Ishikawa (cell line): ENCODE results near the gene ADPRH.

Experiments used
- CEBPB ChIP-seq: IDR thresholded peaks from 2 replicates; pipeline ENCODE4 v1.6.1; 2012
- CREB1 ChIP-seq: IDR thresholded peaks from 2 replicates; pipeline ENCODE4 v1.6.1; 2012; ENCODE audit warnings: low read depth
- EGR1 ChIP-seq: IDR thresholded peaks from 2 replicates; pipeline ENCODE4 v1.6.1; 2012
- EP300 ChIP-seq: IDR thresholded peaks from 2 replicates; pipeline ENCODE4 v1.6.1; 2012; ENCODE audit warnings: borderline replicate concordance
- FOXM1 ChIP-seq: IDR thresholded peaks from 2 replicates; pipeline ENCODE4 v1.6.1; 2012; ENCODE audit warnings: low read depth, borderline replicate concordance
- MAX ChIP-seq: IDR thresholded peaks from 2 replicates; pipeline ENCODE4 v1.6.1; 2012
- NFIC ChIP-seq: IDR thresholded peaks from 2 replicates; pipeline ENCODE4 v1.6.1; 2012
- RAD21 ChIP-seq: IDR thresholded peaks from 2 replicates; pipeline ENCODE4 v1.6.1; 2012; ENCODE audit warnings: low read depth
- TAF1 ChIP-seq: IDR thresholded peaks from 2 replicates; pipeline ENCODE4 v1.6.1; 2012; ENCODE audit warnings: low read depth, mild to moderate bottlenecking
- TCF12 ChIP-seq: IDR thresholded peaks from 2 replicates; pipeline ENCODE4 v1.6.1; 2012; ENCODE audit warnings: low read depth
- TEAD4 ChIP-seq: IDR thresholded peaks from 2 replicates; pipeline ENCODE4 v1.6.1; 2012
- YY1 ChIP-seq: IDR thresholded peaks from 2 replicates; pipeline ENCODE4 v1.6.1; 2012; ENCODE audit warnings: low read depth
- ZBTB7A ChIP-seq: IDR thresholded peaks from 2 replicates; pipeline ENCODE4 v1.6.1; 2012; ENCODE audit warnings: low read depth
- TF ChIP-seq, protein P1 (sequence below): IDR thresholded peaks from 2 replicates; pipeline ENCODE4 v1.6.1; 2012
- TF ChIP-seq, protein P2 (sequence below): IDR thresholded peaks from 2 replicates; pipeline ENCODE4 v1.6.1; 2012; ENCODE audit warnings: low read depth, mild to moderate bottlenecking

The ADPRH gene

GRCh38 chr3:119613872-119614271 lies 34.6 kb downstream of the ADPRH start:
- TF ChIP-seq ZBTB7A (no peak), EP300 (no peak), NFIC (no peak), FOXM1 (no peak), EGR1 (no peak), MAX (no peak), CEBPB (no peak), YY1 (no peak), CREB1 (no peak), TEAD4 (no peak)
- TF ChIP-seq, protein P1, sequence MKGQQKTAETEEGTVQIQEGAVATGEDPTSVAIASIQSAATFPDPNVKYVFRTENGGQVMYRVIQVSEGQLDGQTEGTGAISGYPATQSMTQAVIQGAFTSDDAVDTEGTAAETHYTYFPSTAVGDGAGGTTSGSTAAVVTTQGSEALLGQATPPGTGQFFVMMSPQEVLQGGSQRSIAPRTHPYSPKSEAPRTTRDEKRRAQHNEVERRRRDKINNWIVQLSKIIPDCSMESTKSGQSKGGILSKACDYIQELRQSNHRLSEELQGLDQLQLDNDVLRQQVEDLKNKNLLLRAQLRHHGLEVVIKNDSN: no peak
- TF ChIP-seq, protein P2, sequence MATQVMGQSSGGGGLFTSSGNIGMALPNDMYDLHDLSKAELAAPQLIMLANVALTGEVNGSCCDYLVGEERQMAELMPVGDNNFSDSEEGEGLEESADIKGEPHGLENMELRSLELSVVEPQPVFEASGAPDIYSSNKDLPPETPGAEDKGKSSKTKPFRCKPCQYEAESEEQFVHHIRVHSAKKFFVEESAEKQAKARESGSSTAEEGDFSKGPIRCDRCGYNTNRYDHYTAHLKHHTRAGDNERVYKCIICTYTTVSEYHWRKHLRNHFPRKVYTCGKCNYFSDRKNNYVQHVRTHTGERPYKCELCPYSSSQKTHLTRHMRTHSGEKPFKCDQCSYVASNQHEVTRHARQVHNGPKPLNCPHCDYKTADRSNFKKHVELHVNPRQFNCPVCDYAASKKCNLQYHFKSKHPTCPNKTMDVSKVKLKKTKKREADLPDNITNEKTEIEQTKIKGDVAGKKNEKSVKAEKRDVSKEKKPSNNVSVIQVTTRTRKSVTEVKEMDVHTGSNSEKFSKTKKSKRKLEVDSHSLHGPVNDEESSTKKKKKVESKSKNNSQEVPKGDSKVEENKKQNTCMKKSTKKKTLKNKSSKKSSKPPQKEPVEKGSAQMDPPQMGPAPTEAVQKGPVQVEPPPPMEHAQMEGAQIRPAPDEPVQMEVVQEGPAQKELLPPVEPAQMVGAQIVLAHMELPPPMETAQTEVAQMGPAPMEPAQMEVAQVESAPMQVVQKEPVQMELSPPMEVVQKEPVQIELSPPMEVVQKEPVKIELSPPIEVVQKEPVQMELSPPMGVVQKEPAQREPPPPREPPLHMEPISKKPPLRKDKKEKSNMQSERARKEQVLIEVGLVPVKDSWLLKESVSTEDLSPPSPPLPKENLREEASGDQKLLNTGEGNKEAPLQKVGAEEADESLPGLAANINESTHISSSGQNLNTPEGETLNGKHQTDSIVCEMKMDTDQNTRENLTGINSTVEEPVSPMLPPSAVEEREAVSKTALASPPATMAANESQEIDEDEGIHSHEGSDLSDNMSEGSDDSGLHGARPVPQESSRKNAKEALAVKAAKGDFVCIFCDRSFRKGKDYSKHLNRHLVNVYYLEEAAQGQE: no peak

DNA sequence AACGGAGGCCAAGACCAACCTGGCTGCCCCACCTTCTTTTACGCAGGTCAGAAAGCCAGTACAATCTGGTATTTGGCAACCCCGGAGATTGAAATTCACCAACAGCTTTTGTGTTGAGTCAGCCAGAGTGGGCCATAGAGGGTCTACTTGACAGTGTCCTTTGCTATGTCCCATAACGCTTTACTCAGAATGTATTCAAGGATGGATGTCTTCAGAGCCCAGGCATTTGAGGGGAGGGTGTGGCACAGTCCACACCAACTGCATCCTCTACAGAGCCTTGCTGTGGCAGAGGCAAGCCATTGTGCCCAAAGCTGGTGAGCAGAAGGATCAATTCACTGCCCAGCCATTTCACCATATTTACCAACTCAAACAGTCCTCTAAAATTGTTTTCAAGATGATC lies 36.8 kb downstream of the ADPRH start:
- TF ChIP-seq EGR1: no peak
- TF ChIP-seq CREB1: no peak
- no peak for TF ChIP-seq CEBPB
- TF ChIP-seq ZBTB7A: no peak
- TF ChIP-seq, protein P1: no peak

- TF ChIP-seq FOXM1 (no peak), TCF12 (no peak), ZBTB7A (no peak), TAF1 (no peak), EP300 (no peak), MAX (no peak), NFIC (no peak), TEAD4 (no peak), YY1 (no peak), EGR1 (no peak), CREB1 (no peak), CEBPB (no peak), RAD21 (no peak)
- TF ChIP-seq, protein P2: no peak
- TF ChIP-seq, protein P1: no peak
These were observed 39.8 kb downstream of the ADPRH start for GRCh38 chr3:119619094-119619493.

GRCh38 chr3:119620899-119621298 lies 41.6 kb downstream of the ADPRH start:
- TF ChIP-seq MAX (no peak), FOXM1 (no peak)
- TF ChIP-seq, protein P2: no peak
